GM13977 (cell line): ENCODE results near the gene FARP1.

ENCODE experiments used
- DNase-seq: peaks from one replicate; pipeline ENCODE4 v3.0.0; 2012; ENCODE audit warnings: low spot score
- CTCF ChIP-seq: IDR thresholded peaks from 2 replicates; pipeline ENCODE4 v1.5.1; 2012; ENCODE audit warnings: mild to moderate bottlenecking, control low read depth; ENCODE audit not compliant: insufficient read depth; ENCODE audit errors: extremely low read depth, missing control alignments
- in situ Hi-C: fragments of 300-500 bp; cut with MboI; formaldehyde crosslinking; loops from one replicate; pipeline ENCODE4 v1.12.0; 2022; ENCODE audit warnings: low sequenced_read_pairs, low pct_unique_long_range_greater_than_20kb, mixed read lengths, inconsistent platforms; ENCODE audit not compliant: unreplicated experiment

FARP1 gene

DNA sequence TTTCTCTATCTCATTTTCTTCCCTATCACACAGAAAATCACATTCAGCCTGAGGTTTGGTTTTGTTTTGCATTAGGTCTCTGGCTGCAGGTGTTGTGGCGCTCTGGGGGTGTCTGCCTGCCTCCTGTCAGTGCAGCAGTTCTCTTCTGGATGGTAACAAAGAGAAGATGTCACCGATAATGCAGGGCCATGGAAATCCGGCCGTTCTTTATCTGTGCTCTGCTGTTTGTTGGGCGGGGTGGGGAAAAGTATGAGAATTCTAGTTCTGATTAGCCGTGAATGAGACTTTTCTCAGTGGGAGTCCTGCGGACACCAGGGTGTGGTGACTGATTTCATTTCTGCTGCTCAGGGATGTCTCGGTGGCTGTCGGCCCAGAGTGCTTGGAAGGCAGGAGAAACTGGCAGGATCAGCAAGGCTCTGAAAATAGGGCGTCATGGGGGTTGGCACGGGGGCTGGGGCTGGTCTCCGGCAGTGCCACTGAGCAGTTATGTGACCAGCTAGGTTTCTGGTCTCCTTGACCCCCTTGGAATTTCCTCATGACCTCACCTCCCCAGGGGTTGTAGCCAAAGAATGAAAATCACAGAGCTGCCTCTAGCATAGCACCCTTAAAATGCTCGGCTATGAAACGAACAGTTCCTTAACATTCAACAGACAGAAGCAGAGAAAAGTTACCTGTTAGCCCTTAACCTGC, 29.2 kb downstream of the FARP1 start:
- in situ Hi-C loops, result no loop called here
- no peak for TF ChIP-seq CTCF
- no peak for DNase-seq

GRCh38 chr13:98172590-98173422, 29.9 kb downstream of the FARP1 start:
- no peak for TF ChIP-seq CTCF
- in situ Hi-C loops, result no loop called here
- no peak for DNase-seq

DNA sequence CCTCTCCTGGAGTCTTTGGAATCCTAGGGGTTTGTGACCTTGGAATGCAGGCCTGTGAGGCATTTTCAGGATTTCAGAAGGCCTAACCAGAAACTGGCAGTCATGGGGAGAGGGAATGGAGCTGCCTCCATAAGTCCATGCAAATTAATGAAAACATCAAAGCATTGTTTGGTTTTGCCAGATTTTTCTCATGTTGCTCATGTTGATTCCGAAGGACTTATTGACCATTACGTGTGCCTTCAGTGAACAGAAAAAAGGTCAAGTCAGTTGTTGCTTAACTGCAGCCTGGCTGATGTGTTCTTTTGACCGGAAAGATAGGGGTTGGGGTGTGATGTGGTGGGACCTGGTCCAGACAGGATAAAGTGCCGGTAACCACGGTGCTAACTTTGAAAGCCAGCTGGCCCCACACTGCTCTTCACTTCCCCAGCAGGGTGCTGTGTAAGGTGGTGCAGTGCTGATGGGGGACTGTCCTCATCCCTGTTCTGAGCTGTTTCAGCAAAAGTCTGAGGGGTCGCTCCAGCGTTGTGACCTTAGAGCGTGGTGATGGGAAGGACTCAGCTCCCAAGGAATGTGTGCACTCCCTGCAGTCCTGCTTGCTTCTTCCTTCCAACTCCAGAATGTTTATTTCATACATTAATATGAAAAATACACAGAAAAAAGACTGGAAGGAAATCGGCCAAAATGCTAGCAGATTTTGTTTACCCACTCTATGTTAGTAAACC, 30.7 kb downstream of the FARP1 start:
- DNase-seq, result no peak
- no peak for TF ChIP-seq CTCF
- in situ Hi-C loops, result no loop called here

- no peak for DNase-seq
- no peak for TF ChIP-seq CTCF
- in situ Hi-C loops, result no loop called here
These were observed 31.4 kb downstream of the FARP1 start for GRCh38 chr13:98174307-98174706.

DNA sequence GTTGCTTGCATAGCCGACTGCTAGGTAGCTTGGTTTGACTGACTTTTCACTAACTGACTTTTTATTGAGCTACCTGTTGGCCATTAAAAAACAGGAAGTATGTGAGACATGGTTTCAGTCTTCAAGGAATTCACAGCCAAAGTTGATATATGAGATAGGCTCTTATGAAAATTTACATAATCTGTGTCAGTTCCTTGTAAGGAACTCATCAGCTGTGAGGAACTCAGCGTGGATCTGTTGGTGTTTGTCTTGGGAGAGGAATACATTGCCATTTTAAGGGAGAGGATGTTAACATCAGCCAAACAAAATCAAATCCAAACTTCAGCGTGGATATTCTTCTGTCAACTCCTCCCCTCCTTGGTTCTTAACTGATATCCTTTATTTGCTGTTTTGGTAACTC, 32.1 kb downstream of the FARP1 start:
- in situ Hi-C loops, result no loop called here
- no peak for DNase-seq

More for the DNA sequence above, 32.1 kb downstream of the FARP1 start:
- TF ChIP-seq CTCF, result no peak
